Epithelial cell of prostate (primary cell): ENCODE data around the gene ENPEP.
"Not testable (repeated sequence)": the region's sequence is repeated elsewhere in the genome, so short reads cannot be mapped to it uniquely, and the experiment has no call there.

Source experiments
- DNase-seq: peaks from one replicate; pipeline ENCODE4 v3.0.0-alpha.2; 2011; ENCODE audit warnings: low read depth, low spot score
- H3K27ac ChIP-seq: fragments of 450-650 bp; 2 replicates; pipeline ENCODE4 v1.5.1; 2017; ENCODE audit warnings: mild to moderate bottlenecking

The ENPEP gene

DNA sequence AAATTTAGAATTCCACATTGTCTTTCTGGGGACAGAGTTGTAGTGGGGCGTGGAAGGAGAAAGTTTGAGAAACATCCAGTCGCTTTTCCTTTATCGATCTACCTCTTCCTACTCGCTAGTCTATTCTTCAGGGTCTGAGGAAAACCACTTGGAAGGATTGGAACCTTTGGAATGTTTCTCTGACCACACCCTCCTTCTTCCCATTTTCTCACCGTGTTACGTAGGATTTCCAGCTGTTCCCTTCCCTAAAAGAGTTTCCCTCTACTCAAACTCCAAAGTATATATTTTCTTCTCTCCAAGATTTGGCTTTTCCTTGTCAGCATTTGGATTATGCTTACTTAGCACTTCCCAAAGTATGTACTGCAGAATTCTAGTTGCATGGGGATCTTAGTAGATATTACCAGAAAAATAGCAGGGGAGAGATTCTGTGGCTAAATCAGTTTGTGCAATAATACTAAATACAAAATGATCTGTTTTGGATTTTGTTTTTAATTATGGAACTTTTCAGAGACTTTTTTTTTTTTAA, 4.9 kb downstream of the ENPEP start:
- DNase-seq = no peak
- H3K27ac ChIP-seq = no peak overlapping the region

DNA sequence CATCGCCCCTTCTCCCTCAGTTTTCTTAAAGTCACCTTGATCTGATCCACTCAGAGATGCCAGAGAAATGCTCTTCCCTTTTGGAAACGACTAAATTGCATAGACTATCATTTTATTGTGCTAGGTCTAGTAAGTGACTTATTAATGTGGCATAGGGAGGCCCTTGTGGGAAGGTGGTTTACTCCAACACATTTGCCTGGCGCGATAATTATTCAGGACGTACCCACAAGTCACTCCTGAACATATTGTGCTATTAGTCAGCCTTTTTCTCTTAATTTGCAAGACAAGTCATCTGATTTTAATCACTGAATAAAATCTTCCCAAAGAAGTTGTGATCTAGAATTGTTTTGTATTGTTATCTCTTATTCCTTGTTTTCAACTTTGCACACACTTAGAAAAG, 7.6 kb downstream of the ENPEP start:
- DNase-seq = no peak
- H3K27ac ChIP-seq = no peak overlapping the region

DNA sequence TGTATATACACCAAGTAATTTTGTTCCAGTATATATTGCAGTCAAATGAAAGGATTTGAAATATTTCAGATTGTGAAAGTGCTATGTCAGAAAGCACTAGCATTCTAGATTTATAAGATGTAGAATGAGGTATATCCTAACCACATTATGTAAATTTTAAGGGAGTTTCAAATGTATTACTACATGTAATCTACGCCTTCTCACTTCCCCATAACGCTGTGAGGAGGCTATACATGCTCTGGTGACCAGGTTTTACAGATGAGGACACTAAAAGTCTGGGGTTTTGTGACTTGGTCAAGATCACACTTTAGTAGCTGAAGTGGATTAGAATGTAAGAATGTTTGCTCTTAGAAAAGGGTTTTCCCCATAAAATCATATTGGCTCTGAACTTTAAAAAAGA, 8.1 kb downstream of the ENPEP start:
- H3K27ac ChIP-seq = no peak overlapping the region

DNA sequence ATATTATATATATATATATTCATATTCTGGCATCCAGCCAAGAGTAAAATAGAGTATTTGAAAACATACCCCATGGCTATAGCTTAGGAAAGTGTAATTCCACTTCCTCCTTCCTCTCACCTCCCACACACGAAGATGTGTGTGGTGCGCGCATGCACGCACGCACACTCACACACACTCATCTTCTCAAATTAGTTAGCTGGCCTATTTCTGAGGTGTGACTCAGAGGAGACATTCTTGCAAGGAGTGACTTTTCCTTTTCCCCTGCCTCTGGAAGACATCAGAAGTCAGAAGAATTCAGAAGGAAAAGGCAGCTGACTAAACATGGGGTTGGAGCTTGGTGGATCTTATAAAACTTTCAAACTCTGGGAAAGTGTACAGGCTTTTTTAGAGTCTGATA, 8.8 kb downstream of the ENPEP start:
- H3K27ac ChIP-seq = no peak overlapping the region
- no peak for DNase-seq

More for the DNA sequence above, 8.1 kb downstream of the ENPEP start:
- DNase-seq = no peak

DNA sequence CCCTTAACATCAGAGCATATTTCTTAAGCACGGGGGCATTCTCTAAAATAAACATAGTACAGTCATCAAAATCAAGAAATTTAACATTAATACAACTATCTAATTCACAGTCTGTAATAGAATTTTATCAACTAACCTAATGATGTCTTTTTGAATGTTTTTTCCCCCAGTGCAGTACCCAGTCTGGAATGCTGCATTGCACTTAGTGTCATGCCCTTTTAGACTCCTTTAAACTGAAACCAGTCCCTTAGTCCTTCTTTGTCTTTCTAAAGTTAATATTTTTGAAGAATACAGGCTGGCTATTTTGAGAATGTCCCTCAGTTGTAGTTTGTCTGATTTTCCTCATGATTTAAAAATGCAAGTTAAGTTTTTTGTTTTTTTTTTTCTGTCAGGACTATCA, 9.5 kb downstream of the ENPEP start:
- DNase-seq = no peak
- no peak overlapping the region for H3K27ac ChIP-seq

DNA sequence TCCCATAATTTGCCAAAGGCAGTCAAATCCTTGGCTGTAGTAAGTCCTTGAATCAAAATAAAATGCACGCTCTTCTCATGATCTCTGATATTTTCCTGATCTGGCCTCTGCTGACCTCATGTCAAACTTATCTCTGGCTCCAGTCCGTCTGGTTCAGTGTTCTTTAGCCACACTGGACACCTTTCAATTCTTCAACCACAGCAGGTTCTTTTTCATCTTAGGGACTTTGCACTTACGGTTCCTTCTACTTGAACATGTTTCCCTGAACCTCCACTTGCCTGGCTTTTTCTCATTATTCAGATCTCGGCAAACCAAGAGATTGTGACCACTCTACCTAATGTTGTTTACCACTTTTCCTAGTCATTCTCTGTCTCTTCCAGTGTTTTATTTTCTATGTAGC, 10.3 kb downstream of the ENPEP start:
- DNase-seq = no peak
- H3K27ac ChIP-seq = no peak overlapping the region

DNA sequence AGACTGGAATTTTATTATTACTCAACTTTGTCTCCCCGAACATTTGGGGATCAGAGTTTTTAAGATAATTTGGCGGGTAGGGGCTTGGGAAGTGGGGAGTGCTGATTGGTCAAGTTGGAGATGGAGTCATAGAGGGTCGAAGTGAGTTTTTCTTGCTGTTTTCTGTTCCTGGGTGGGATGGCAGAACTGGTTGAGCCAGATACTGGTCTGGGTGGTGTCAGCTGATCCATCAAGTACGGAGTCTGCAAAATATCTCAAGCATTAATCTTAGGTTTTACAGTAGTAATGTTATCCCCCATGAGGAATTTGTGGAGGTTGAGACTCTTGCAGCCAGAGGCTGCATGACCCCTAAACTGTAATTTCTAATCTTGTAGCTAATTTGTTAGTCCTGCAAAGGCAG, 10.9 kb downstream of the ENPEP start:
- H3K27ac ChIP-seq, DNase-seq: not testable (repeated sequence)

DNA sequence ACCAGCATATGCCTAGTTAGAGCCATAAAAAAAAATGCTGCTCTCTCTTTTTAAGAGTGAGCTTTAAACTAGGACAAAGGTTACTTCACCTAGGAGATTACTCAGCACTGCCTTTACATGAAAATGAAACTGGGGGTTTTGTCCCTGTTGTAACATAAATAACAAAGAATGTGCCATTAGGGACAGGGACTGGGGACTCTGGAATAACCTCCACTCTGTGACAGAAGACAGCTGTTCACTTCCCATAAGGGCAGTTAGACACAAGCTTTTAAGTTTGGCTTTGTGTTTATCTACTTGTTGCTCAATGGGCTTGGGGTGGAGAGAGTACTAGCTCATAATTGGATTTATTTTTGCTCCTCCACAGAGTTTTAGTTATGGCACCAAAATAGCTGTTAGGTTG, 11.9 kb downstream of the ENPEP start:
- H3K27ac ChIP-seq = no peak overlapping the region
- DNase-seq = no peak

DNA sequence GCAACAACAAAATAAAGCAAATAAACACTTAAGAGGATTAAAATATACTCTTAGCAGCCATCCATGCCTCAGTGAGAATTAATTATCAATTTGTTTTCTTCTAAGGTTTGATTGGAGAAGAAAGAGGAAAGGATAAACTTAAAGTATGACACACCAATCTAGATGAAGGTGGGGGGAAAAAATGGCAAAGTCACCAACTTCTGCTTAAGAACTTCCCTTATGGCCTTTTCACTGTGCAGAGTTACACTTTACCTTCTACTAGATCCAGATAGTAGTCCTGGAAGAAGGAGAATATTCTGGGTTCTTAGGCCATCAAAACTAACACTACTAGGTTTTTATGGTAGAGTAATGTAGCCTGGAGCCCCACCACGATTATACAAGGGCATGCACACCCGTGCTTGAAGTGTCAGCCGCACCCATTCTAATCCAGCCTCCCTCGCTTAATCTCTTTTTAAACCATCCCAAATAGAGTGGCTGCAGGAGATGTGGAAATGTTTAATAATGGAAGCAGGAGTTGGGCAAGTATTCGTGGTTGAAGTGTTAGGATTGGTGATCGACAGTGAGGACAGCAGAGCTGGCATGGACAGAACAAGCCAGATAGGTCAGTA, 14.1 kb downstream of the ENPEP start:
- no peak overlapping the region for H3K27ac ChIP-seq
- no peak for DNase-seq

DNA sequence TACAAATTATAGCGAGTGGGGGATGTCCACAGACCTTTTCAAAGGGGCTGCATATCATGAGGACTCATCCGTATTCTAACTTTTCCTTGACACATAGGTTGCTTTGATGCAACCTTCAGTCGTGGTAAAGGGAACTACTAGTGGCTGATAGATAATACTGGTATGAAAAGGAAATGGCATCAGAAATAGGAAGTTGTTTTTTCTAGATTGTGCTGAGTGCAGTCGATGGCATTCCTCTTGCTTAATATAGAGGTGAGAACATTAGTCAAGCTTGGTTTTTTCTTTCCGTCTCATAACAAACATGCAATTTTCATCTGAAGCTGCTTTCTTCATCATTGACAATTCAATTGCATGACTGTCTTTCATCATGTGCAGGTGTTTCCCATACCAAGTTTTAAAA, 16.6 kb downstream of the ENPEP start:
- DNase-seq = no peak
- no peak overlapping the region for H3K27ac ChIP-seq

DNA sequence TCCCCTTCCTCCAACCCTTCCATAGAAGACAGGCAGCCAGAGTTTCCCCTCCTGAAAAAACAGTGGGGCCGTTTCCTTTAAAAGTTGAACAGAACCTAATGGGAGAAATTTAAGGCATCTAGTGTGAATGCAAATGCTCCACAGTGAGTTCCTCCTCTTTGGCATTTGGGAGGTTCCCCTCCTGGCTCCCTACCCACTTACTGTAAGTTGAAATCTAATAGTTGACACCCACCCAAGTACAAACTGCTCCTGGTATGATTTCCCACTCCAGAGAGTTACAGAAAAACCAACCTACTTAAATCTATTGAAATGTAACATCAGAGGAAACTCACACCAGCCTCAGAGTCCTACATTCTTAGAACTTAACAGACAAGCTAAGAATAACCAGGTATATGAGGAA, 17.6 kb downstream of the ENPEP start:
- no peak for DNase-seq
- H3K27ac ChIP-seq = no peak overlapping the region

DNA sequence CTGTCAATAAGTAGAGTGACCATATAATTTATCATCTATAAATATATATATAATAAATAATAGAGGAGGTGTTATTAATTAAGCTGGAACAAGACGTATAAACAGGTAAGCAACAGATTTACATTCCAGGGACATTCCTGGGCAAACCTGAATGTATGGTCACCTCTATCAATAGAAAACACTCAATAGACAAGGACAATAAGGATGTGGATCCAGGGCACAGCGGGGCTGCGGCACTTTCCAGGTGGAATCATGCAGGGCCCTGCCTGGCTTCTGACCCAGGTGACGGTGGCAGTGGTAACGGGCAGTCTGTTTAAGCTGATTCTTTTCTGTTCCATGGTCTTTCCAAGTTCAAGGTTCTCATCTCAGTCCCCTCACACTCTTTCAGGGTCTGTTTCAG, 22.5 kb downstream of the ENPEP start:
- DNase-seq = no peak
- no peak overlapping the region for H3K27ac ChIP-seq

DNA sequence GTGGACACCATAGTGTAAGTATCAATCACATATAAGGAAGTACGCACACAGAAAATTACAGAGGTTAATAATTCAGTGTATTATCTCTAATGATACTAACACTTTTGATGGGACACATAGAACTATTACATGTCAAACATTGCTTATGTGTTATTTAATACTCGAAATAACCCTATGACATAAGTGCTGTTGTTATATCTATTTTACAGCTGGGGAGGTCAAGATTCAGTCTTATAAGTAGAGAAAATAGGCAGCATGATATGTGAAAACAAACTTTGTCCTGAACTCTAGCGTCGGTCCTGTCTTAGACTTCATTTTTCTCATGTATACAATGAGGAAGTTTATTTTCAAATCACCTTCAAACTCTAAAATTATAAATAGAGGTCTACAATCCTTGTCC, 23.2 kb downstream of the ENPEP start:
- H3K27ac ChIP-seq = no peak overlapping the region
- DNase-seq = no peak

DNA sequence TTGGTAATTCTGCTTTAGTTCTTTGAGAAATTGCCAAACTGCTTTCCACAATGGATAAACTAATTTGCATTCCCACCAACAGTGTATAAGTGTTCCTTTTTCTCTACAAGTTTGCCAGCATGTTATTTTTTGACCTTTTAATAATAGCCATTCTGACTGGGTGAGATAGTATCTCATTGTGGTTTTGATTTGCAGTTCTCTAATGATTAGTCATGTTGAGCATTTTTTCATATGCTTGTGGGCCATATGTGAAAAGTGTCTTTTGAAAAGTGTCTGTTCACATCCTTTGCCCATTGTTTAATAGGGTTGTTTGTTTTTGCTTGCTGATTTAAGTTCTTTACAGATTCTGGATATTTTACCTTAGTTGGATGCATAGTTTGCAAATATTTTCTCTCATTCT, 25.9 kb downstream of the ENPEP start:
- no peak for DNase-seq
- no peak overlapping the region for H3K27ac ChIP-seq

DNA sequence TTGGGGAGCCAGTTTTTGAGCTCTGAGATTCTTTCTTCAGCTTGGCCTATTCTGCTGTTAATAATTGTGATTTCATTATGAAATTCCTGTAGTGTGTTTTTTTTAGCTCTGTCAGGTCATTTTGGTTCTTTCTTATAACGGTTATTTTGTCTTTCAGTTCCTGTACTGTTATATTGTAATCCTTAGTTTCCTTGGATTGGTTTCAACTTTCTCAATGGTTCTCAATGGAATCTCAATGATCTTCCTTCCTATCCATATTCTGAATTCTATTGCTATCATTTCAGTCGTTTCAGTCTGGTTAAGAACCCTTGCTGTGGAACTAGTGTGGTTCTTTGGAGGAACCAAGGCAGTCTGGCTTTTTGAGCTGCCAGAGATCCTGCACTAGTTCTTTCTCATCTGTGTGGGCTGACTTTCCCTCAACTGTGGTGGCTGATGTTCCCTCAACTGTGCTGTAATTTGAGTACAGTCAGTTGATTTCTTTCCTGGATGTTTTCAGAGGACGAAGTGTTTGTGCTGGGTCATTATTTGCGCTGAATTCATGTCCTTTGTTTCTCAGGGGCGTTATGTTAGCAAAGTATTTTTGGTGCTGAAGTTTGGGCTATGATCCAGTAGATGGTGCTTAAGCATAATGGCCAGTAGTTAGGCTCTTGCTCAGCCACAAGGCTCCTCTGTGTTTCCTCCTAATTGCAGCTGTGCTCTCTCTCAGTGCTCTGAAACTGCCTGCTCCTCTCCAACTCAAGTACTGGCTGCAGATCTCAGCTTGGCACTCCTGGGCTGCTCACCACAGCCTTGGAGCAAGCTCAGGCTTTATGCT, 27.5 kb downstream of the ENPEP start:
- no peak overlapping the region for H3K27ac ChIP-seq
- DNase-seq = no peak

DNA sequence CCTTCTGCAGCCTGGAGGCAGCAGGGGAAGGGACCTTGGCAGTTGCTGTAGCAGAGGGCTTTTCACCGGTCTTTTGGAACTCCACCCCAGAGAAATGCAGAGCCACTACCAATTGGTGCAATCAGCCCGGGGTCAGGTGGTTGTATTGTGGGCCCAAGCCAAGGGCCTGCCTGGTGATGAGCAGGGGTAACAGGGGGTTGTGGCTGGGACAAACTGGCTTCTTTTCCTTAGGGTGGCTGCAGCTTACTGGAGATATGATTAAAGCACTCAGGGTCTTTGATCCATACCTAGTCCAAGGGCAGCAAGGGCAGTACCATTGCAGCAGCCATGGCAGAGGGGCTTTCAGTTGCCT, 28.1 kb downstream of the ENPEP start:
- DNase-seq = no peak
- no peak overlapping the region for H3K27ac ChIP-seq

DNA sequence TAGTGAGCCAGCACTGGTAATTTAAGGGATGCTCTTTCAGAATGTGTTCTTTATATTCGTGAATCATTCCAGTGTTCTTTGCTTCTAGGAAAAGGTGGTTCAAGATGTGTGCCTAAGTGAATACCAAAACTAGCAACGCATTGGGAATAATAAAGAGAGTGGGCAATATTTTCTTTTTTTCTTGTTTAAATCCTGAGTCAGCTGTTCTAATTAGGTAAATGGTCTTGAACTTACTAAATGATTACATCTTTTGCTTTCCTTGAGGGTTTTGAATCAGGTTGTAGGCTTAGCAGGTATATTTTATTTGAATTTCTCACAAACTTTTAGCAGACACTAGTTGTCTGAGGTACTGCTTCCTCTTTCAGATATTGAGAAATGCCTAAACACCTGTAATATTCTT, 29.5 kb downstream of the ENPEP start:
- H3K27ac ChIP-seq = no peak overlapping the region
- no peak for DNase-seq

DNA sequence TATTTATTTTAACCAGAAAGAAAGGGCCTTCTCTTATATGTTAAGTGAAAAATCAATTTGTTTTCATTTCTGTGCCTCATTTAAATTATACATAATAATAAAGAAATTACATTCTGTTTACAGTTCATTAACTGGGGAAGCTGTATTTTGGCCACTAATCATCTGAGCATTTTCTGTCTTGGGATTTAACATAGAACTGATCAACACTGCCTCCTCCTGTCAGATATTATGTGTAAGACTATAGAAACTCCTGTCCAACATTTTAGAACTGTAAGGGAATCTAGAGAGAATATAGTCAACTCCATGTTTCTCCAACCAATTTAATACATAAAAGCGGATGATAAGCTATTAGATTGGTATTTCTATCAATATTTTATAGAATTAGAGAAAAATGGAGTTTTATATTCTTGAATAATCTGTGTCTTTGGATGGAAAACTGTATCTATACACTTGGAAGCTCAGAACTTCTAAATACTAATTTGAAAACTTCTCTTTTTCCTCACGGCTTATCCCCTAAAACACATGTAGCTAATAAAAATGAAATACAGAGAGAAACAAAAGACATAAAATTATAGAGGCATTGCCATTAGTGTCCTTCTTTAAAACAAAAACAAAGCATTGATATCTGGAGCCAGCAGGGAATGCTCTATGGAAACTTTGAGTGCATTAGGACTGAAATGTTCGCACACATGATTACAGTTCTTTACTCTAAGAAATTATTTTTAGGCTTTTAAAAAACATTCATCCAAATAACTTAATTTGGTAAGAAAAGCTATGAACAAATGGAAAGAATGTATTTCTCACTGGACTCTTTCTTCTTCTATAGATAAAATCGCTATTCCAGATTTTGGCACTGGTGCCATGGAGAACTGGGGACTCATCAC, 33.1 kb downstream of the ENPEP start:
- no peak for DNase-seq
- H3K27ac ChIP-seq = no peak overlapping the region

DNA sequence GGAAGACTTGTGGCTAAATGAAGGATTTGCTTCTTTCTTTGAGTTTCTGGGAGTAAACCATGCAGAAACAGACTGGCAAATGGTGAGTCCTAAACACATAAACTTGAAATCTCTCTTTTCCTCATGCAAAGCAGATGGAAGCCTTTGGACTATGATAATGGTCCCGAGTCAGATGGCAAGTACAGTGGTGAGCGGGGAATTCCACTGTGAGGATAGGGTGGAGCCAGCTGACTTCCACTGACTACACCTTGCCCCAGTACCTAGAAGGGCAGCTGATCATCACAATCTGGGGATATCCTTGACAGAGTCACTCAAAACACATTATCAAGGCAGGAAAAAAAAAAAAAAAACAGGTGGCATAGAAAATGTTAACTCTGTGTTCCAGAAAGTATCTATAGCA, 34.3 kb downstream of the ENPEP start:
- no peak for DNase-seq
- H3K27ac ChIP-seq = no peak overlapping the region

DNA sequence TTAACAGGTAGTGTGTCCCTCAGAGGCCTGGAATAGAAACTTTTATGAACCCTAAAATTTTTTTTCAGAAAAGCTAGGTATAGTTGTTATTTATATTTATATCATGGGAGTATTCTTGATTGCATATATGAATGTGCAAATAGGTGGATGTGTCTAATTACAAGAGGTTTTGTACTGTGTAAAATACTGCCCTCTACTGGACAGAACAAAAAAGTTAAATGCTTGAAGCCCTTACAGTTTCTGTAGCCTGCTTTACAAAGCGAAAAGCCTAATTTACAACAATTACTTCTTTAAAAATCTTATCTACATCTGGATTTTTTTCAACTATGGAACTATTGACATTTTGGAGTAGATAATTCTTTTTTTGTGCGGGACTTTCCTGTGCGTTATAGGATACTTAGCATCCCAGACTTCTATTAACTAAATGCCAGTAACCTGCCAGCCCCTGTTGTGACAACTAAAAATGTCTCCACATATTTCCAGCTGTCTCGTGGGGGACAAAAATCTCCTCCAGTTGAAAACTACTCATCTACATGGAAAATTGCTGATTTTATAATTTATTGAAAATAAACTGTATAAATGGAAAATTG, 35.1 kb downstream of the ENPEP start:
- peak; percentile 5 for DNase-seq
- H3K27ac ChIP-seq = no peak overlapping the region

DNA sequence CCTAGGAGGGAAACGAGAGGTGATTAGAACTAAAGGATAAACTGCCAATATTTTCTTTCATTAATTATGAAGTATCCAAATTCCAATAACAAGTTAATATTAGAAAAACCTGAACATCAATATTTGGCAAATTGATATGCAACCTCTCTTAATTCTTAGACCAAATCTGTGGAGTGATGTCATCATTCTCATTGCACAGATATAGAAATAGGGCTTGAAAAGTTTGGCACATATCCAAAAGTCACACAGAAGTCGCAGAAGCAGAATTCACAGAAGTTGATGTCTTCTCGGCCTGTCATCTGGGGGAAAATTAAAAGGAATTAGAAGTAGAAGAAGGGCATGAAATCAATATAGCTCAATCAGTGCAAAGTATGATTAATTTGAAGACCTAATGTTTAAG, 36.9 kb downstream of the ENPEP start:
- no peak overlapping the region for H3K27ac ChIP-seq
- DNase-seq = no peak
